ENCODE measurements around the gene CS. TPM values are rescaled to one million over a fixed set of nuclear protein-coding genes. Genes with fewer than 3 reads are reported as not detected.
"Not testable (repeated sequence)": the region's sequence is repeated elsewhere in the genome, so short reads cannot be mapped to it uniquely, and the experiment has no call there.

Gene CS
- total RNA-seq, 1 experiment from 2014 or later = 84.6 TPM

DNA sequence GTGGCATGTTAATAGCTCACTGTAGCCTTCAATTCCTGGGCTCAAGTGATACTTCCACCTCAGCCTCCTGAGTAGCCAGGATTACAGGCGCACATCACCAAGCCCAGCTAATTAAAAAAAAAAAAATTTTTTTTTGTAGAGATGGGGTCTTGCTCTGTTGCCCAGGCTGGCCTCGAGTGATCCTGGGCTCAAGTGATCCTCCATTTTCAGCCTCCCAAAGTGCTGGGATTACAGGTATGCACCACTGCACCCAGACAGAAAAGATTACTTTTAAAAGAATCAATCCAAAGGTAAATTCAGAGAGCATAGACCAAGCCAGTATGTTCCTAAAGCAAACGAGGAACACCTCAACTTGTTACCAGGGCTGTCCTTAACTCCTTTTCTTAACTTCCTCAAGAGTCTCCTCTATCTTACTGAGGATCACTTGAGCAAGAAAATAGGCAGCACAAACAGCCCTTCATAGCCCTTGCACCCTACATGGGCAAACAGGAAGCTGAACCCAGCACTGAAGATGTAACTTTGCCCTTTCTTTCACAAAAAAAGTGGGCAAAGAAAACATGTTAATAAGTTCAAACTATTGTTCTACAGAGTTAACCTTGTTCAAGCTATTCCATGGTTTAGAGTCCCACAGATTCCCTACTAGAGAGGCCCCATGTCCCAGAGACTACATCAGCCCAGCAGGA, 11.3 kb downstream of the CS start:
- in situ Hi-C loops (cut with HindIII; ENCODE audit: low pct_unique_long_range_greater_than_20kb, low sequenced_read_pairs) = no loop called here
- DNase-seq (ENCODE audit: low read depth) = no peak

GRCh38 chr12:56286044-56286830, 13.9 kb downstream of the CS start:
- DNase-seq (ENCODE audit: low read depth) = peak; percentile 22
- in situ Hi-C loops (cut with HindIII; ENCODE audit: low pct_unique_long_range_greater_than_20kb, low sequenced_read_pairs) = no loop called here

- in situ Hi-C loops (cut with HindIII; ENCODE audit: low pct_unique_long_range_greater_than_20kb, low sequenced_read_pairs); DNase-seq (ENCODE audit: low read depth): not testable (repeated sequence)
Measured at GRCh38 chr12:56284263-56284662, 15.9 kb downstream of the CS start.

DNA sequence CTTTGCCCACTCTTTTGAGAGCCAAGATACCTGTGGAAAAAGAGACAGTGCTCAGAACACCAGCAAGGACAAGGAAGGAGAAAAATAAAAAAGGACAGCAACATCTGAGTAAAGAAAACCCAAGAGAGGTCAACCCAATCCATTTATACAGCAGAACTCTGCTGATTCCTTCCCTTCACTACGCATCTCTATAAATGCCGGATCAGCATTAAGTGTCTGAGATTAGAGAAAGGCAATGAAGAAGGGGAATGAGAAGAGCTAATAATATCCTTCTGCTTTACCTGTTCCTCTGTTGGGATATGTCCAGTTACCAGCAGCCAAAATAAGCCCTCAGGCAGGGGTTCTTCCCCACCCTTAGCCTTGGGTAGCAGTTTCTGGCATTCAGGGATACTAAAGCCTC, 17.6 kb downstream of the CS start:
- DNase-seq (ENCODE audit: low read depth) = no peak
- in situ Hi-C loops (cut with HindIII; ENCODE audit: low pct_unique_long_range_greater_than_20kb, low sequenced_read_pairs) = no loop called here

- in situ Hi-C loops (cut with HindIII; ENCODE audit: low pct_unique_long_range_greater_than_20kb, low sequenced_read_pairs) = no loop called here
- DNase-seq (ENCODE audit: low read depth) = no peak
Measured at GRCh38 chr12:56282030-56282429, 18.1 kb downstream of the CS start.

- DNase-seq (ENCODE audit: low read depth) = no peak
- in situ Hi-C loops (cut with HindIII; ENCODE audit: low pct_unique_long_range_greater_than_20kb, low sequenced_read_pairs) = no loop called here
Measured at GRCh38 chr12:56280849-56281248, 19.3 kb downstream of the CS start.

GRCh38 chr12:56278905-56279304, 21.2 kb downstream of the CS start:
- in situ Hi-C loops (cut with HindIII; ENCODE audit: low pct_unique_long_range_greater_than_20kb, low sequenced_read_pairs) = no loop called here
- no peak for DNase-seq (ENCODE audit: low read depth)

DNA sequence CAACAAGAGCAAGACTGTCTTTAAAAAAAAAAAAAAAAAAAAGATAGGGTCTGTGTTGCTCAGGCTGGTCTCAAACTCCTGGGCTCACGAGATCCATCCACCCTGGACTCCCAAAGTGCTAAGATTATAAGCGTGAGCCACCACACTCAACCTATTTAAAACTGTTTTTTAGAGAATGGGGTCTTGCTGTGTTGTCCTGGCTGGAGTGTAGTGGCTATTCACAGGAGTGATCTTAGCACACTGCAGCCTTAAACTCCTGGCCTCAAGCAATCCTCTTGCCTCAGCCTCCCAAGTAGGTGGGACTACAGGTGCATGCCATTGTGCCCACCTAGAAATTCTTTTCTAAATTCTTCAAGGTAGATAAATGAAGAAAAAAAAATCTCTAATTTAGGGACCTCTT, 25.8 kb downstream of the CS start:
- in situ Hi-C loops (cut with HindIII; ENCODE audit: low pct_unique_long_range_greater_than_20kb, low sequenced_read_pairs) = no loop called here
- DNase-seq (ENCODE audit: low read depth) = no peak

GRCh38 chr12:56272468-56272867, 27.7 kb downstream of the CS start:
- in situ Hi-C loops (cut with HindIII; ENCODE audit: low pct_unique_long_range_greater_than_20kb, low sequenced_read_pairs); DNase-seq (ENCODE audit: low read depth): not testable (repeated sequence)

DNA sequence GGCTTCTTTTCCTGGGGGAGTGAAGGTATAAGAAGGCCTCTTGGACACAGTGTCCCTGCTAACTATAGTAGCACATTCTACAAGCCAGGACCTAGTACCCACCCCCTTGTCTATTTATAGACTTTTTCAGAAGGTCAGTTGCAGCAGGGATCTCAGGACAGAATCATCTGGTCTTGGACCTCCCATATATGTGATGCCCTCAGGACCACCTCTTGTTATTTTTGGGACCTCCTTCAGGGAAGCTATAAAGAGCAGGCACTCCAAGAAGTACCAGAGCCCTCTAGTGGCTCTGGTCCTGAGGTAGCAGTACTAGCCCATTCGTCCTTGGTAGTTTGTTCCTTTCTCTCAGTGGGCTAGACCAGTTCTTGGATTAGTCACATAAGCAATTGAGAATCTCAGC, 29.1 kb downstream of the CS start:
- in situ Hi-C loops (cut with HindIII; ENCODE audit: low pct_unique_long_range_greater_than_20kb, low sequenced_read_pairs) = no loop called here
- peak; percentile 43 for DNase-seq (ENCODE audit: low read depth)

DNA sequence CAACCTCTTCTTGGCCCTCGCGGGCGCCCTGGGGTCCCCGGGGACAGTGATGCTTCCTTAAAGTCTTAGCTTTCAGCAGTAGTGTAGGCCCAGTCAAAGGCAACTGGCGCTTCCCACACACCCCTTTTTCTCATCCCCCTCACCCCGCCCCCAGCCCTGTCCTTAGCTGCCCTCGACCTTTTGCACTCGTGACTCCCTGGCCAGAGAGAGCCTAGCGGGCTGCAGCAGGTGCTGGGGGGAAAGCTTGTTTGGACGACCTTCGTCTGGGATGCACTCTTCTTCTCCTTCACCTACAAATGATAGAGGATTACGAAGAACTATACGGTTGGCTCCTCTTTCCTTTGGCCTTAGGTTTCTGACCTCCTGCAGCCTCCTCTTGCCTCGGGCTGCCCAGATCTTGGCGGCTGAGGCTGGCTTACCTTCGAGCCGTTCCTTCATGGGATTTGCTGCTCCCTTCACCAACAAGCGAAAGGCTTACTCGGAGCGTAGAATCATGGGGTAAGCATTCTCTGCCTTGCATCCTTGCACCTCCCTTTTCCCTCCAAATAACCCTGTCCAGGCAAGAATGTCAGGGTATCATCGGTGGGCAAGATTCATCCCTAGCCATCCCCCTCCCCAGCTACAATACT, 32.6 kb downstream of the CS start:
- DNase-seq (ENCODE audit: low read depth) = no peak
- in situ Hi-C loops (cut with HindIII; ENCODE audit: low pct_unique_long_range_greater_than_20kb, low sequenced_read_pairs) = no loop called here

DNA sequence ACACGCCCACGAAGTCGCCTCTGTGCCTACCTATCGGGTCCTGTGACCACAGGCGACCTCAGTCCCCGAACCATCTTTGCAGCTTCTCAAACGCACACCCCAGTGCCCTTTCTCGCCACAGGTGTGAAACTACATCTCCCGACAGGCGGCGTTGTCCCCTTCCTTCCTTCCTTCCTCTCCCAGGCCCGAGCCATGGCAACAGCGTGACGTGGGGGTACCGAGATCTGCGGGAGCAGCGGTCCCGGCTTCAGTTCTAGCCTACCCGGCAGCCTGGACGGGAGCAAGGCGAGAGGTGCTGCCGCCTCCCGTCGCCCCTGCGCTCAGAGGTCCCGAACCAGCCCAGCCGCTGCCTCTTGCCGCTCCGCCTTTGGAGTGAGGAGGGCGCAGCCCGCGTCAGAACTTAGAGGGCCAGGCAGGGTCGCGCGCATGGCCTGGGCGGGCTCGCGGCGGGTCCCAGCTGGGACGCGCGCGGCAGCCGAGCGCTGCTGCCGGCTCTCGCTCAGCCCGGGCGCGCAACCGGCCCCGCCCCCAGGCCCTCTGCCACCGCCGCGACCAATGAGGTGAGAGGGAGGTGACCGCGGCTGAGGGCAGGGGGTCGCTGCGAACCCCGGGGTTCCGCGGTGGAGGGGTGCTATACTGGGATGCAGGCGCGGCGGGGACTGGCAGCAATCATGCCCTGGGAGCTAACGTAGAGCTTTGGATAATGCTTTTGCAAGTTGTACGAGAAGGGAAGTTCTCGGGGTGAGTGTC, 33.3 kb downstream of the CS start, which contains the start of gene COQ10A:
TSS of gene COQ10A (plus strand) at position 250 of the 750 bp plus-strand sequence. CDS start at position 427, 177 bp downstream.
- in situ Hi-C loops (cut with HindIII; ENCODE audit: low pct_unique_long_range_greater_than_20kb, low sequenced_read_pairs) = no loop called here
- peak; percentile 95 for DNase-seq (ENCODE audit: low read depth)

GRCh38 chr12:56266068-56266692, 34.0 kb downstream of the CS start:
- in situ Hi-C loops (cut with HindIII; ENCODE audit: low pct_unique_long_range_greater_than_20kb, low sequenced_read_pairs) = not testable (repeated sequence)

DNA sequence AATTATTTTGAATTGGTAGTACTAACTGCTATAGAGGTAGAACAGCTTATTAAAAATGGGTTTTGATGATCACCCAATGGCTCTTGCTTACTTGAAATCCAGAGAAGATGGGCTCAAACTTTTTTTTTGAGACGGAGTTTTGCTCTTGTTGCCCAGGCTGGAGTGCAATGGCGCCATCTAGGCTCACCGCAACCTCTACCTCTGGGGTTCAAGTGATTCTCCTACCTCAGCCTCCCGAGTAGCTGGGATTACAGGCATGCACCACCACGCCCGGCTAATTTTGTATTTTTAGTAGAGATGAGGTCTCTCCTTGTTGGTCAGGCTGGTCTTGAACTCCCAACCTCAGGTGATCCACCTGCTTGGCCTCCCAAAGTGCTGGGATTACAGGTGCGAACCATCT, 37.2 kb downstream of the CS start:
- in situ Hi-C loops (cut with HindIII; ENCODE audit: low pct_unique_long_range_greater_than_20kb, low sequenced_read_pairs); DNase-seq (ENCODE audit: low read depth): not testable (repeated sequence)

More at GRCh38 chr12:56266068-56266692, 34.0 kb downstream of the CS start:
- not testable (repeated sequence) for DNase-seq (ENCODE audit: low read depth)

- in situ Hi-C loops (cut with HindIII; ENCODE audit: low pct_unique_long_range_greater_than_20kb, low sequenced_read_pairs) = no loop called here
- peak; percentile 94 for DNase-seq (ENCODE audit: low read depth)
Measured at GRCh38 chr12:56261503-56262232, 38.5 kb downstream of the CS start.

- in situ Hi-C loops (cut with HindIII; ENCODE audit: low pct_unique_long_range_greater_than_20kb, low sequenced_read_pairs) = no loop called here
- DNase-seq (ENCODE audit: low read depth) = no peak
Measured at GRCh38 chr12:56260921-56261320, 39.2 kb downstream of the CS start.

DNA sequence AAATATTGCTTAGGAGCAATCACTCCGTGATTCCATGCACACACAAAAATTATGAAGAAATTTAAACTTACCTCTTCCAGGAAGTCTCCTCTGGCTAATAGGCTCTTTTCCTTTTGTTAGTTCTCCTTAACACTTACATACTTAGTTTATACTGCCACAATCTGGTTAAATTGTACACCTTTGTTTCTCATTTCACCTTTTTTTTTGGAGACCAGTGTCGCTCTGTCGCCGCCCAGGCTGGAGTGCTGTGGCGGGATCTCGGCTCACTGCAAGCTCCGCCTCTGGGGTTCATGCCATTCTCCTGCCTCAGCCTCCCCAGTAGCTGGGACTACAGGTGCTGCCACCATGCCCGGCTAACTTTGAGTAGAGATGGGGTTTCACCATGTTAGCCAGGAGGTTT, 39.8 kb downstream of the CS start:
- DNase-seq (ENCODE audit: low read depth) = no peak
- in situ Hi-C loops (cut with HindIII; ENCODE audit: low pct_unique_long_range_greater_than_20kb, low sequenced_read_pairs) = no loop called here

- no peak for DNase-seq (ENCODE audit: low read depth)
- in situ Hi-C loops (cut with HindIII; ENCODE audit: low pct_unique_long_range_greater_than_20kb, low sequenced_read_pairs) = no loop called here
Measured at GRCh38 chr12:56258820-56259183, 41.3 kb downstream of the CS start.

All from Caki2 (cell line).